ENCODE results near the gene ZRANB1. TPM values are rescaled to one million over a fixed set of nuclear protein-coding genes. Genes with fewer than 3 reads are reported as not detected.

The ZRANB1 gene
- total and polyA plus RNA-seq, 10 of the 15 experiments (the other 5 are each of a cell fraction or from before 2014, with no cell fraction given) = 1.7 to 11.8 (median 6.2) TPM

DNA sequence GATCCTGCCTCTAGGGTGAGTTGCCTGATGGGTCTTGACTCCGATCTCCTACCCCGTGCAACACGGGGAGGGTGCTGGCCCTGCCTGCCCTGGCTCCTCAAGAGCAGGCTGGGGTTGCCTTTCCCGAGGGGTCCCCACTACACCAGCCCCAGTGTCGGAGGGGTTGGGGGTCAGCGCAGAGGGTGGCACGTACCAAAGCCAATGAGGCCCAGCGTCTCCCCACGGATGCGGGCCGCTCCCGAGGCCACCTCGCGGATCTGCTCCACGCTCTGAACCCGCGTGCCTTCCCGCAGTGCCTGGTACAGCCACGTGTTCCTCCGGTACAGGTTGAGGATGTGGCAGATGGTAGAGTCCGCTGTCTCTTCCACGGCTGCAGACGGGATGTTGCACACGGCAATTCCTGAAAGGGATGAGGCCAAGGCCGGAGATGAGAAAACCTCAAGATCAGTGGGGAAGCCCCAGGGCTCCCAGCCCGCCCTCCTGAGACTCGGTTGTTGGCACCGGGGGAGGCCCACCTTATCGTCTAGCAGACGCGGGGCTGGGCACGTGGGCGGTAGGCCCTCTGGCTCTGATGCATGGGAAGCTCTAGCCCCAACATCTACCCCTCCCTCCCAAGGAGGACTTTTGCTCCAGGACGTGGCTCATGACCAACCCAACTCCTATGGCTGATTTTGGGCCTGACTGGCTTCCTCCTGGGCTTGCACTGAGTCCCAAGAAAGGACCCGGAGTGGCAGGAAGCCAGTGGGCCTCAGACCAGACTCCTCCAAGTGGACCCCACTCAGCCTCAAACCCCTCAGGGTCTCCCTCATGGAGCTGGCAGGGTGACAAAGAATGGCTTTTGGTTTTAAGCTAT, 56.1 kb downstream of the ZRANB1 start (continued):
- TF ChIP-seq, protein P1, sequence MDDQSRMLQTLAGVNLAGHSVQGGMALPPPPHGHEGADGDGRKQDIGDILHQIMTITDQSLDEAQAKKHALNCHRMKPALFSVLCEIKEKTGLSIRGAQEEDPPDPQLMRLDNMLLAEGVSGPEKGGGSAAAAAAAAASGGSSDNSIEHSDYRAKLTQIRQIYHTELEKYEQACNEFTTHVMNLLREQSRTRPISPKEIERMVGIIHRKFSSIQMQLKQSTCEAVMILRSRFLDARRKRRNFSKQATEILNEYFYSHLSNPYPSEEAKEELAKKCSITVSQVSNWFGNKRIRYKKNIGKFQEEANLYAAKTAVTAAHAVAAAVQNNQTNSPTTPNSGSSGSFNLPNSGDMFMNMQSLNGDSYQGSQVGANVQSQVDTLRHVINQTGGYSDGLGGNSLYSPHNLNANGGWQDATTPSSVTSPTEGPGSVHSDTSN (IDR thresholded peaks at IDR 0.05; ENCODE audit: insufficient replicate concordance, low read depth, low read length) = no peak
- TF ChIP-seq BCL11A (IDR thresholded peaks at IDR 0.05; ENCODE audit: low read depth, low read length) (no peak), TCF12 (IDR thresholded peaks at IDR 0.05; ENCODE audit: low read depth, low read length) (no peak), SPI1 (IDR thresholded peaks at IDR 0.05; ENCODE audit: borderline replicate concordance, insufficient read depth, low read depth, low read length) (no peak), POLR2AphosphoS5 (IDR thresholded peaks at IDR 0.05; ENCODE audit: low read length) (no peak), FOS (IDR thresholded peaks at IDR 0.05; ENCODE audit: borderline replicate concordance, extremely low read depth, insufficient read length) (no peak)
- TF ChIP-seq, protein P2, sequence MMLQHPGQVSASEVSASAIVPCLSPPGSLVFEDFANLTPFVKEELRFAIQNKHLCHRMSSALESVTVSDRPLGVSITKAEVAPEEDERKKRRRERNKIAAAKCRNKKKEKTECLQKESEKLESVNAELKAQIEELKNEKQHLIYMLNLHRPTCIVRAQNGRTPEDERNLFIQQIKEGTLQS (IDR thresholded peaks at IDR 0.05; ENCODE audit: borderline replicate concordance, extremely low read depth, low read depth, low read length) = no peak

DNA sequence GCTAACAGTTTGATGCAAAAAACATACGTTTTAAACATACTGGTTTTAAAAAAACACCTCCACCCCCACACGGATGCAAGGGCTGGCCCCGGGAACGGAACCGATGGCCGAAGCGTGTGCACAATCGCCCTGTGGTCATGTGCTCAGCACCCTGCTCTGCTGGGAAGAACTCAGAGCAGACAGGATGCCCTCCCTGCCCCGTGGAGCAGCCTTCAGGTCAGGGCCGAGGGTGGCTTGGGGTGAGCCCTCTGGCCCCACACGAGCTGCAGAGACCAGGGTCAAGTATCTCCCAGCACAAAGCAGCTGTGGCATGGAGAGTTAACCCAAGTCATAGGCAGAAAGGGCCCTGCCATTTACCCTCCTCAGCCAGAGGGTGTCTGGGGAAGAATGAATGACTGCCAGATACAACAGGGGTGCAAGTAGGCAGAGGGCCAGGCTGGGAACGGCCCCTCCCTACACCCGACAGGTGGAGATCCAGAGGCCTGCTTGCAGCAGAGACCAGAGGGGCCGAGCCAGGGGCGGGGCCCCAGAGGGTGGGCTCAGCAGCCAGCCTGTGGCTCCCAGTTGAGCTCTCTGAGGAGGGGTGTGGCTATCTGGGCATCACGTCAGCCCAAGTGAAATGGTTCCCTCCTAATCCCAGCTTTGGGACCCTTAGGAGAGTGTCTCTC, 56.8 kb downstream of the ZRANB1 start:
- H3K36me3 ChIP-seq (ENCODE audit: control insufficient read depth in 2 of 2, insufficient read depth in 2 of 2, low read length in 1 of 2) = no peaks in the 10 kb centered on the region
- TF ChIP-seq ZNF274 (IDR thresholded peaks at IDR 0.05; ENCODE audit: insufficient read depth, insufficient read length) = no peak
- no peak for TF ChIP-seq ZSCAN29 (IDR thresholded peaks at IDR 0.05)
- TF ChIP-seq NR2F1 (conservative IDR thresholded peaks at IDR 0.05) = no peak
- TF ChIP-seq, protein P3, sequence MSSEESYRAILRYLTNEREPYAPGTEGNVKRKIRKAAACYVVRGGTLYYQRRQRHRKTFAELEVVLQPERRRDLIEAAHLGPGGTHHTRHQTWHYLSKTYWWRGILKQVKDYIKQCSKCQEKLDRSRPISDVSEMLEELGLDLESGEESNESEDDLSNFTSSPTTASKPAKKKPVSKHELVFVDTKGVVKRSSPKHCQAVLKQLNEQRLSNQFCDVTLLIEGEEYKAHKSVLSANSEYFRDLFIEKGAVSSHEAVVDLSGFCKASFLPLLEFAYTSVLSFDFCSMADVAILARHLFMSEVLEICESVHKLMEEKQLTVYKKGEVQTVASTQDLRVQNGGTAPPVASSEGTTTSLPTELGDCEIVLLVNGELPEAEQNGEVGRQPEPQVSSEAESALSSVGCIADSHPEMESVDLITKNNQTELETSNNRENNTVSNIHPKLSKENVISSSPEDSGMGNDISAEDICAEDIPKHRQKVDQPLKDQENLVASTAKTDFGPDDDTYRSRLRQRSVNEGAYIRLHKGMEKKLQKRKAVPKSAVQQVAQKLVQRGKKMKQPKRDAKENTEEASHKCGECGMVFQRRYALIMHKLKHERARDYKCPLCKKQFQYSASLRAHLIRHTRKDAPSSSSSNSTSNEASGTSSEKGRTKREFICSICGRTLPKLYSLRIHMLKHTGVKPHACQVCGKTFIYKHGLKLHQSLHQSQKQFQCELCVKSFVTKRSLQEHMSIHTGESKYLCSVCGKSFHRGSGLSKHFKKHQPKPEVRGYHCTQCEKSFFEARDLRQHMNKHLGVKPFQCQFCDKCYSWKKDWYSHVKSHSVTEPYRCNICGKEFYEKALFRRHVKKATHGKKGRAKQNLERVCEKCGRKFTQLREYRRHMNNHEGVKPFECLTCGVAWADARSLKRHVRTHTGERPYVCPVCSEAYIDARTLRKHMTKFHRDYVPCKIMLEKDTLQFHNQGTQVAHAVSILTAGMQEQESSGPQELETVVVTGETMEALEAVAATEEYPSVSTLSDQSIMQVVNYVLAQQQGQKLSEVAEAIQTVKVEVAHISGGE (CRISPR knock-in tag; IDR thresholded peaks at IDR 0.05) = no peak
- no peak for TF ChIP-seq SMAD5 (IDR thresholded peaks at IDR 0.05; ENCODE audit: low read depth)

More for the DNA sequence above, 56.8 kb downstream of the ZRANB1 start:
- ATAC-seq (no peak; the same call in 2 of the 3 replicates), DNase-seq (ENCODE audit: low read depth, low spot score) (no peak), FAIRE-seq (no peak)
- Histone ChIP-seq H3K9ac (ENCODE audit: control insufficient read depth, insufficient read depth, low read length) (no peak overlapping the region), H3K9me3 (replicated peaks; ENCODE audit: control insufficient read depth, insufficient read depth, low read length) (no peaks in the 10 kb centered on the region), H4K20me1 (ENCODE audit: control insufficient read depth, insufficient read depth) (no peaks in the 10 kb centered on the region), H3K4me2 (ENCODE audit: control insufficient read depth, insufficient read depth) (no peak overlapping the region), H3K27me3 (replicated peaks in 1 of 2; ENCODE audit: control insufficient read depth in 2 of 2, insufficient read depth in 2 of 2, low read length in 1 of 2) (no peaks in the 10 kb centered on the region), H3K79me2 (ENCODE audit: control insufficient read depth, insufficient read depth, low read length) (no peaks in the 10 kb centered on the region), H2AFZ (ENCODE audit: control insufficient read depth, low read depth, low read length) (no peak overlapping the region), H3K4me3 (no peak overlapping the region), H3K4me1 (ENCODE audit: control insufficient read depth, insufficient read depth, low read length) (no peaks in the 10 kb centered on the region; the same call in 1 of the 2 replicates), H3K27ac (ENCODE audit: control insufficient read depth, insufficient read depth) (no peak overlapping the region)
- ChIA-PET RAD21 (ENCODE audit: unreplicated experiment) (no interaction called here), SMC1A (ENCODE audit: uncharacterized antibody, unreplicated experiment) (no interaction called here), POLR2A (no interaction called here), CTCF (interaction anchor here (0.6 to 1.6 kb wide), 2 partner anchors 35 to 1585 kb away, joined by 3 read pairs; no protein-coding TSS in a partner anchor)
- intact Hi-C loops (cut with micrococcal nuclease; ENCODE audit: unreplicated experiment) = no loop called here
- BruUV-seq (replicated peaks) = no TSS peak
- WGBS (ENCODE audit: insufficient coverage, insufficient replicate concordance, low lambda C conversion rate, missing lambda C conversion rate) = 53% methylated on average over 16 of the region's 16 CpGs
- in situ Hi-C loops (cut with MboI) = no loop called here
